Coronary artery (tissue), 2 donors: ENCODE measurements around the gene EBF4.

Experiments
- DNase-seq: peaks from one replicate; pipeline ENCODE4 v3.0.0-alpha.2; 2017; ENCODE audit warnings: low spot score
- H3K27ac ChIP-seq, 2 donors: fragments of 200-600 bp; sonication (generic); one replicate each; pipeline ENCODE4 v1.5.1; 2016 to 2019
- H3K4me3 ChIP-seq: fragments of 200-600 bp; sonication (generic); 2 replicates; pipeline ENCODE4 v1.5.1; 2016; ENCODE audit warnings: mild to moderate bottlenecking, moderate library complexity
- CTCF ChIP-seq: fragments of 200-600 bp; sonication (generic); IDR thresholded peaks from one replicate; pipeline ENCODE4 v1.5.1; 2019; ENCODE audit warnings: antibody characterized with exemption

Gene EBF4

GRCh38 chr20:2654384-2654822 lies 38.2 kb upstream of the EBF4 start:
- no peak overlapping the region for H3K27ac ChIP-seq
- TF ChIP-seq CTCF = no peak
- DNase-seq = no peak
- peak overlapping the region; percentile 97 for H3K4me3 ChIP-seq

GRCh38 chr20:2654831-2655230 lies 37.7 kb upstream of the EBF4 start:
- no peak for DNase-seq
- H3K4me3 ChIP-seq = no peak overlapping the region
- H3K27ac ChIP-seq = no peak overlapping the region
- TF ChIP-seq CTCF = no peak

DNA sequence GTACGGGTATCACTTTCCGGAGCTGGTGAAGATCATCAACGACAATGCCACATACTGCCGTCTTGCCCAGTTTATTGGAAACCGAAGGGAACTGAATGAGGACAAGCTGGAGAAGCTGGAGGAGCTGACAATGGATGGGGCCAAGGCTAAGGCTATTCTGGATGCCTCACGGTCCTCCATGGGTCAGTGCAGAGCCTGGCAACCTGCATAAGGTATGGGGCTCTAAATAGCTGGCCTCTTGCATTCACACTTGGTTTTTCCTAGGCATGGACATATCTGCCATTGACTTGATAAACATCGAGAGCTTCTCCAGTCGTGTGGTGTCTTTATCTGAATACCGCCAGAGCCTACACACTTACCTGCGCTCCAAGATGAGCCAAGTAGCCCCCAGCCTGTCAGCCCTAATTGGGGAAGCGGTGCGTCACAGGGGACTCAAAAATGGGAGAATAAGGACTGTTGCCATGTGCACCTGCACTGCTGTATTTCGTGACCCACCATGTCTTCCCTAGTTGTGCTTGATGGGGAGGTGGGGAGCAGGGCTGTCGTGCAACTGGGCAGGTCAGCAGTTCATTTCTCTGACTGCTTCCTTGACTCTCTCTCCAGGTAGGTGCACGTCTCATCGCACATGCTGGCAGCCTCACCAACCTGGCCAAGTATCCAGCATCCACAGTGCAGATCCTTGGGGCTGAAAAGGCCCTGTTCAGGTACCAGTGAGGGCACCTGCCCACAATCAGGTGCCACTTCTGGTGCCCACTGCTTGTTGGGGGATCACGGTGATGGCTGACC lies 37.1 kb upstream of the EBF4 start:
- DNase-seq = no peak
- no peak for TF ChIP-seq CTCF
- Histone ChIP-seq H3K27ac (no peak overlapping the region), H3K4me3 (no peak overlapping the region)

DNA sequence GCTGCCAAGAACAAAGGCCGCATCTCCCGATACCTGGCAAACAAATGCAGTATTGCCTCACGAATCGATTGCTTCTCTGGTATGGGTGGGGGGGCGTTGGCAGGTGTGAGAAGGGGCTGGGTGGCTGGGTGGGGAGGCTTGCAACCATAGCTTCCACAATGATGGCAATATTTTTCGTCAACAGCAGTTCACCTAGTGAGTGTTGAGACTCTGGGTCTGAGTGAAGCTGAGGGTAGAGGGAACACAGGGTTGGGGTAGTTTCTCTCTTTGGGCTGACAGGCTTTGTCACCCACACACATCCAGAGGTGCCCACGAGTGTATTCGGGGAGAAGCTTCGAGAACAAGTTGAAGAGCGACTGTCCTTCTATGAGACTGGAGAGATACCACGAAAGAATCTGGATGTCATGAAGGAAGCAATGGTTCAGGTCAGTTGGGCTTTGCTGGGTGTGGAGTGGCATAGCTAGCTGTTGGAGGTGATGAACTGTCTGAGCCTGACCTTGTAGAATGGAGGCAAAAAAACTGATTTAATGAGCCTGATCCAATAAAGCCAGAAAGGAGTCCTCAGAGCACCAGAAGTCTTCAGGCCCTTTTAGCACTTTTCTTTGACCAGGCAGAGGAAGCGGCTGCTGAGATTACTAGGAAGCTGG lies 36.0 kb upstream of the EBF4 start:
- TF ChIP-seq CTCF = no peak
- no peak overlapping the region for H3K4me3 ChIP-seq
- DNase-seq = no peak
- H3K27ac ChIP-seq = no peak overlapping the region

DNA sequence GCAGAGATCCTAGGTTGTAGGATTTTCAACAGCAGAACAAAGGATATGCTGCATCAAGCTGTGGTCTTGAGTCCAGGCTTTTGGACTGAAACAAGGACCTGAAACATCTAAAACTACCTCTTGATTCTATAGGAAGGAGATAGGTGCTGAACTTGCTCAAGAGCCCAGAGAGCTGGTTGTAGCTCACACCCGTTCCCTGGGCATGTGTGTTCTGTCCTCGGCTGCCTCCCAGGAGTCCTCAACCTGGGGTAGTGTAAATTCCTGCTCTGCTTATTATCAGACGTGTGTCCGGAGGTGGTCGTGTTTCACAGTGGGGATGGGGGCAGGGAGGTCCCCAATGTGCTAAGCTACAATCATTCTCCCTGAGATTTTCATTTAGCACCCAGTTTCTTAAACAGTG lies 35.3 kb upstream of the EBF4 start:
- no peak for DNase-seq
- TF ChIP-seq CTCF = no peak
- H3K27ac ChIP-seq = no peak overlapping the region
- H3K4me3 ChIP-seq = no peak overlapping the region

GRCh38 chr20:2657674-2658073 lies 34.9 kb upstream of the EBF4 start:
- DNase-seq = no peak
- Histone ChIP-seq H3K27ac (no peak overlapping the region), H3K4me3 (no peak overlapping the region)
- TF ChIP-seq CTCF = no peak
